GM12878 (cell line): ENCODE results near the gene PALD1. TPM values are rescaled to one million over a fixed set of nuclear protein-coding genes. Genes with fewer than 3 reads are reported as not detected.
A peak's percentile ranks its signal among the peaks of the same experiment; 100 is the strongest.

Experiments used
- ATAC-seq: fragments of 200-7000 bp; cut with Tn5 transposase; 3 replicates; pipeline ENCODE4 v1.9.1; 2020; ENCODE audit warnings: mild to moderate bottlenecking, moderate library complexity
- BruUV-seq: library from RNA; stranded (reverse); fragments of 400-500 nt; replicated peaks from 2 replicates; lab custom pipeline; 2021; lab: Mats Ljungman, UMichigan
- CTCF ChIA-PET: fragments of 300-600 bp; sonication (Branson Sonifier 250); formaldehyde crosslinking; extraction: SDS; loops from one replicate; lab custom pipeline; 2021; ENCODE audit warnings: inconsistent platforms; lab: Yijun Ruan, JAX
- POLR2A ChIA-PET: fragments of 350-600 bp; formaldehyde crosslinking; extraction: SDS; loops from one replicate; lab custom pipeline; 2021; ENCODE audit warnings: inconsistent platforms; lab: Charles Lee
- RAD21 ChIA-PET: fragments of 300-600 bp; sonication (Branson Sonifier 250); formaldehyde crosslinking; loops from one replicate; lab custom pipeline; 2023; ENCODE audit warnings: antibody characterized with exemption; ENCODE audit not compliant: unreplicated experiment; lab: Charles Lee
- SMC1A ChIA-PET: fragments of 300-600 bp; sonication (Branson Sonifier 250); formaldehyde crosslinking; loops from one replicate; lab custom pipeline; 2023; ENCODE audit not compliant: unreplicated experiment, uncharacterized antibody; lab: Charles Lee
- DNase-seq: peaks from one replicate; pipeline ENCODE4 v3.0.0-alpha.2; 2011; ENCODE audit warnings: low read depth, low spot score
- FAIRE-seq: peaks from 3 replicates; lab custom pipeline; 2011; peaks lifted over from hg19 to GRCh38; lab: Jason Lieb, UNC
- H2AFZ ChIP-seq: 2 replicates; pipeline ENCODE4 v1.6.0; 2011; ENCODE audit warnings: low read depth, low read length, control low read depth; ENCODE audit not compliant: control insufficient read depth
- H3K27ac ChIP-seq: 2 replicates; pipeline ENCODE4 v1.5.1; 2011; ENCODE audit warnings: control low read depth; ENCODE audit not compliant: control insufficient read depth, insufficient read depth
- H3K27me3 ChIP-seq, 2 experiments: replicated peaks in 1 of 2; 2 replicates each; pipeline versions ENCODE4 v1.6.0 to v1.6.1; 2011; ENCODE audit warnings: low read length in 1 of 2; ENCODE audit not compliant: control insufficient read depth in 2 of 2, insufficient read depth in 2 of 2
- H3K36me3 ChIP-seq, 2 experiments: 2 replicates each; pipeline ENCODE4 v1.5.1; 2011; ENCODE audit warnings: low read length in 1 of 2; ENCODE audit not compliant: control insufficient read depth in 2 of 2, insufficient read depth in 2 of 2
- H3K4me1 ChIP-seq: 2 replicates; pipeline ENCODE4 v1.6.1; 2011; ENCODE audit warnings: mild to moderate bottlenecking, low read length, moderate library complexity, mixed read lengths; ENCODE audit not compliant: control insufficient read depth, insufficient read depth
- H3K4me2 ChIP-seq: 2 replicates; pipeline ENCODE4 v1.6.0; 2011; ENCODE audit warnings: control low read depth; ENCODE audit not compliant: control insufficient read depth, insufficient read depth
- H3K4me3 ChIP-seq: fragments of 200-600 bp; sonication (generic); 2 replicates; pipeline ENCODE4 v1.5.1; 2016
- H3K79me2 ChIP-seq: 2 replicates; pipeline ENCODE4 v1.6.0; 2011; ENCODE audit warnings: low read length; ENCODE audit not compliant: control insufficient read depth, insufficient read depth
- H3K9ac ChIP-seq: 2 replicates; pipeline ENCODE4 v1.8.0; 2011; ENCODE audit warnings: low read length, control low read depth, mixed read lengths; ENCODE audit not compliant: control insufficient read depth, insufficient read depth
- H3K9me3 ChIP-seq: replicated peaks from 3 replicates; pipeline ENCODE4 v1.5.1; 2011; ENCODE audit warnings: mild to moderate bottlenecking, low read length; ENCODE audit not compliant: control insufficient read depth, insufficient read depth
- H4K20me1 ChIP-seq: 2 replicates; pipeline ENCODE4 v1.6.0; 2011; ENCODE audit not compliant: control insufficient read depth, insufficient read depth
- ATF7 ChIP-seq: fragments of 450-650 bp; IDR thresholded peaks from 2 replicates; pipeline ENCODE4 v1.6.1; 2016; ENCODE audit warnings: low read depth, mild to moderate bottlenecking
- BACH1 ChIP-seq: fragments of 450-650 bp; IDR thresholded peaks from 2 replicates; pipeline ENCODE4 v1.6.1; 2017; ENCODE audit warnings: mild to moderate bottlenecking, borderline replicate concordance
- CREM ChIP-seq: IDR thresholded peaks from 2 replicates; pipeline ENCODE4 v1.6.1; 2014; ENCODE audit warnings: antibody characterized with exemption, low read depth
- EGR1 ChIP-seq, 2 experiments: IDR thresholded peaks; 1 replicate in 1 of 2; 2 replicates in 1 of 2; pipeline ENCODE4 v1.6.1; 2011 to 2012; ENCODE audit warnings: low read depth in 2 of 2, low read length in 2 of 2, borderline replicate concordance in 1 of 2, mild to moderate bottlenecking in 1 of 2, moderate library complexity in 1 of 2
- ETV6 ChIP-seq, 2 experiments: fragments of 450-650 bp in 1 of 2; IDR thresholded peaks in 1 of 2; conservative IDR thresholded peaks in 1 of 2; 2 replicates each; pipeline ENCODE4 v1.6.1; 2014; ENCODE audit warnings: antibody characterized with exemption in 1 of 2, borderline replicate concordance in 1 of 2, low read depth in 1 of 2, mild to moderate bottlenecking in 1 of 2, moderate library complexity in 1 of 2
- HDAC6 ChIP-seq: fragments of 200-600 bp; sonication (generic); IDR thresholded peaks from one replicate; pipeline ENCODE4 v1.8.0; 2017; ENCODE audit warnings: antibody characterized with exemption; ENCODE audit not compliant: unreplicated experiment
- JUNB ChIP-seq: IDR thresholded peaks from 2 replicates; pipeline ENCODE4 v1.6.1; 2016; ENCODE audit warnings: antibody characterized with exemption, mild to moderate bottlenecking
- MTA2 ChIP-seq: fragments of 450-650 bp; IDR thresholded peaks from 2 replicates; pipeline ENCODE4 v1.6.1; 2016; ENCODE audit warnings: low read depth, mild to moderate bottlenecking, moderate library complexity
- NBN ChIP-seq: fragments of 450-650 bp; IDR thresholded peaks from 2 replicates; pipeline ENCODE4 v1.6.1; 2016
- RUNX3 ChIP-seq: IDR thresholded peaks from 2 replicates; pipeline ENCODE4 v1.6.1; 2012; ENCODE audit warnings: low read length, inconsistent platforms
- TCF7 ChIP-seq: IDR thresholded peaks from 2 replicates; pipeline ENCODE4 v1.6.1; 2014; ENCODE audit warnings: antibody characterized with exemption, borderline replicate concordance
- ZBTB40 ChIP-seq: fragments of 450-650 bp; IDR thresholded peaks from 2 replicates; pipeline ENCODE4 v1.6.1; 2016; ENCODE audit warnings: mild to moderate bottlenecking, moderate library complexity, borderline replicate concordance
- WGBS: methylation state at CpG from one replicate; pipeline ENCODE4 v1.1.6; 2016; ENCODE audit warnings: low lambda C conversion rate; ENCODE audit not compliant: insufficient replicate concordance, insufficient coverage; ENCODE audit errors: missing lambda C conversion rate; 5-methylcytosine and 5-hydroxymethylcytosine counted together
- in situ Hi-C: fragments of 300-500 bp; cut with MboI; formaldehyde crosslinking; loops from 9 replicates; pipeline ENCODE4 v1.14.3; 2018; ENCODE audit warnings: mixed read lengths
- intact Hi-C: fragments of 100-400 bp; cut with micrococcal nuclease; formaldehyde crosslinking; loops from one replicate; pipeline ENCODE4 v1.14.2; 2022; ENCODE audit not compliant: unreplicated experiment
- polyA plus RNA-seq, 11 experiments: library from polyadenylated mRNA; depleted of rRNA in 4 of 11; unstranded in 6 of 11; stranded (reverse) in 5 of 11; fragments of >200 nt; fragmentation: Nextera tagmentation in 4 of 11; fragmentation: Illumina TruSeq in 1 of 11; extraction: Ambion mirVana in 4 of 11; extraction: Trizol in 1 of 11; gene quantifications; 1 replicate in 1 of 11; 2 replicates in 10 of 11; pipeline versions ENCODE4 v1.2.1 to v1.2.3, GENCODE V29; 2011 to 2016; ENCODE audit warnings: inconsistent platforms in 2 of 11, missing spikeins in 2 of 11, low read depth in 1 of 11
- total RNA-seq, 4 experiments: library from RNA; depleted of rRNA in 3 of 4; stranded (reverse); fragments of >200 nt in 3 of 4; fragmentation: Illumina TruSeq in 1 of 4; extraction: Trizol in 1 of 4; gene quantifications; 2 replicates each; pipeline versions ENCODE4 v1.2.1 to v1.2.3, GENCODE V29; 2013 to 2021

PALD1 gene
- total and polyA plus RNA-seq, 10 of the 15 experiments (the other 5 are each of a cell fraction or from before 2014, with no cell fraction given) = 0.43 to 20.9 (median 9.0) TPM

GRCh38 chr10:70576803-70577517 lies 98.4 kb downstream of the PALD1 start:
- ChIA-PET RAD21 (interaction anchor here (1.0 to 4.9 kb wide), 4 partner anchors 8 to 184 kb away, joined by 3 to 35 read pairs (median 4); no protein-coding TSS in a partner anchor), SMC1A (interaction anchor here (0.8 to 4.1 kb wide), 7 partner anchors 11 to 178 kb away, joined by 3 to 46 read pairs (median 3); no protein-coding TSS in a partner anchor), POLR2A (interaction anchor here (2.3 kb wide), 1 partner anchor 11 kb away, joined by 23 read pairs; no protein-coding TSS in a partner anchor), CTCF (interaction anchor here (0.7 to 1.9 kb wide), 5 partner anchors 11 to 179 kb away, joined by 3 to 11 read pairs (median 4); no protein-coding TSS in a partner anchor)
- DNase-seq = no peak
- ATAC-seq = peak; percentile 8; the same call in 2 of the 3 replicates
- H3K27ac ChIP-seq = peak overlapping the region; percentile 89
- peaks cover 41% of the 10 kb centered on the region for H3K4me1 ChIP-seq
- no peaks in the 10 kb centered on the region for H3K27me3 ChIP-seq
- BruUV-seq = TSS peak; percentile 43
- H3K4me2 ChIP-seq = peak overlapping the region; percentile 99
- FAIRE-seq = no peak
- H3K36me3 ChIP-seq = no peaks in the 10 kb centered on the region
- intact Hi-C loops = loop anchor here (5.0 kb wide), 1 partner anchor 80 kb away; no protein-coding TSS in a partner anchor
- TF ChIP-seq ZBTB40 (no peak), HDAC6 (no peak), TCF7 (no peak), ATF7 (0 out of 2 replicates have a peak, but pooled peaks have one; percentile 28), ETV6 (conservative IDR thresholded peaks at IDR 0.05 in 1 of 2, IDR thresholded peaks at IDR 0.05 in 1 of 2; ENCODE audit: borderline replicate concordance in 1 of 2, low read depth in 1 of 2) (peak in 1 of 2 experiments; percentile 94; a peak in 2 of 4 replicates), BACH1 (no peak), RUNX3 (0 out of 2 replicates have a peak, but pooled peaks have one; percentile 13), JUNB (peak; percentile 61), NBN (peak; percentile 69), EGR1 (IDR thresholded peaks at IDR 0.05; ENCODE audit: borderline replicate concordance in 1 of 2, low read depth in 2 of 2, low read length in 2 of 2) (0 out of 3 replicates have a peak, but pooled peaks of 1 of the 2 experiments have one; percentile 13), MTA2 (0 out of 2 replicates have a peak, but pooled peaks have one; percentile 19), CREM (no peak)
- no peaks in the 10 kb centered on the region for H4K20me1 ChIP-seq
- no peaks in the 10 kb centered on the region for H3K9me3 ChIP-seq
- H3K9ac ChIP-seq = peak overlapping the region; percentile 68
- H2AFZ ChIP-seq = peak overlapping the region; percentile 63
- in situ Hi-C loops = no loop called here
- no peaks in the 10 kb centered on the region for H3K79me2 ChIP-seq
- H3K4me3 ChIP-seq = peak overlapping the region; percentile 26; the same call in 1 of the 2 replicates
- WGBS = 7% methylated on average over 2 of the region's 2 CpGs
